HG02588 (cell line): ENCODE measurements around the gene RAB4B.
"Not testable (repeated sequence)": the region's sequence is repeated elsewhere in the genome, so short reads cannot be mapped to it uniquely, and the experiment has no call there.

ENCODE experiments used
- ATAC-seq: cut with Tn5 transposase; IDR thresholded peaks from one replicate; pipeline ENCODE4 v1.9.1; 2021; ENCODE audit warnings: mild to moderate bottlenecking, moderate library complexity; ENCODE audit not compliant: unreplicated experiment

Gene RAB4B

GRCh38 chr19:40803170-40803856 is 25.3 kb downstream of the RAB4B start:
- no peak for ATAC-seq

GRCh38 chr19:40803857-40804782 is 26.1 kb downstream of the RAB4B start:
- no peak for ATAC-seq

- ATAC-seq, result no peak
Observed at GRCh38 chr19:40804783-40805242, 26.8 kb downstream of the RAB4B start.

- no peak for ATAC-seq
Observed at GRCh38 chr19:40805258-40805868, 27.3 kb downstream of the RAB4B start.

- no peak for ATAC-seq
Observed at GRCh38 chr19:40806423-40807146, 28.5 kb downstream of the RAB4B start.

GRCh38 chr19:40807147-40808020 is 29.3 kb downstream of the RAB4B start:
- ATAC-seq, result no peak

GRCh38 chr19:40808021-40808325 is 29.9 kb downstream of the RAB4B start:
- ATAC-seq, result no peak

- no peak for ATAC-seq
Observed at GRCh38 chr19:40808497-40808896, 30.4 kb downstream of the RAB4B start.

- no peak for ATAC-seq
Observed at GRCh38 chr19:40809358-40810086, 31.5 kb downstream of the RAB4B start.

- ATAC-seq, result no peak
Observed at GRCh38 chr19:40810160-40810559, 32.1 kb downstream of the RAB4B start.

GRCh38 chr19:40810649-40811408 is 32.8 kb downstream of the RAB4B start:
- not testable (repeated sequence) for ATAC-seq

GRCh38 chr19:40811478-40812341 is 33.7 kb downstream of the RAB4B start:
- no peak for ATAC-seq

- not testable (repeated sequence) for ATAC-seq
Observed at GRCh38 chr19:40812571-40812970, 34.5 kb downstream of the RAB4B start.

- no peak for ATAC-seq
Observed at GRCh38 chr19:40813182-40813581, 35.1 kb downstream of the RAB4B start.

GRCh38 chr19:40815223-40815622 is 37.2 kb downstream of the RAB4B start:
- ATAC-seq, result no peak

GRCh38 chr19:40818480-40819399 is 40.7 kb downstream of the RAB4B start:
- ATAC-seq, result not testable (repeated sequence)
